Measurements from ENCODE around the gene EYA4.
A peak's percentile ranks its signal among the peaks of the same experiment; 100 is the strongest.

The EYA4 gene

GRCh38 chr6:133242637-133243585 is 1.8 kb downstream of the EYA4 start (continued):
- TF ChIP-seq, protein P1, sequence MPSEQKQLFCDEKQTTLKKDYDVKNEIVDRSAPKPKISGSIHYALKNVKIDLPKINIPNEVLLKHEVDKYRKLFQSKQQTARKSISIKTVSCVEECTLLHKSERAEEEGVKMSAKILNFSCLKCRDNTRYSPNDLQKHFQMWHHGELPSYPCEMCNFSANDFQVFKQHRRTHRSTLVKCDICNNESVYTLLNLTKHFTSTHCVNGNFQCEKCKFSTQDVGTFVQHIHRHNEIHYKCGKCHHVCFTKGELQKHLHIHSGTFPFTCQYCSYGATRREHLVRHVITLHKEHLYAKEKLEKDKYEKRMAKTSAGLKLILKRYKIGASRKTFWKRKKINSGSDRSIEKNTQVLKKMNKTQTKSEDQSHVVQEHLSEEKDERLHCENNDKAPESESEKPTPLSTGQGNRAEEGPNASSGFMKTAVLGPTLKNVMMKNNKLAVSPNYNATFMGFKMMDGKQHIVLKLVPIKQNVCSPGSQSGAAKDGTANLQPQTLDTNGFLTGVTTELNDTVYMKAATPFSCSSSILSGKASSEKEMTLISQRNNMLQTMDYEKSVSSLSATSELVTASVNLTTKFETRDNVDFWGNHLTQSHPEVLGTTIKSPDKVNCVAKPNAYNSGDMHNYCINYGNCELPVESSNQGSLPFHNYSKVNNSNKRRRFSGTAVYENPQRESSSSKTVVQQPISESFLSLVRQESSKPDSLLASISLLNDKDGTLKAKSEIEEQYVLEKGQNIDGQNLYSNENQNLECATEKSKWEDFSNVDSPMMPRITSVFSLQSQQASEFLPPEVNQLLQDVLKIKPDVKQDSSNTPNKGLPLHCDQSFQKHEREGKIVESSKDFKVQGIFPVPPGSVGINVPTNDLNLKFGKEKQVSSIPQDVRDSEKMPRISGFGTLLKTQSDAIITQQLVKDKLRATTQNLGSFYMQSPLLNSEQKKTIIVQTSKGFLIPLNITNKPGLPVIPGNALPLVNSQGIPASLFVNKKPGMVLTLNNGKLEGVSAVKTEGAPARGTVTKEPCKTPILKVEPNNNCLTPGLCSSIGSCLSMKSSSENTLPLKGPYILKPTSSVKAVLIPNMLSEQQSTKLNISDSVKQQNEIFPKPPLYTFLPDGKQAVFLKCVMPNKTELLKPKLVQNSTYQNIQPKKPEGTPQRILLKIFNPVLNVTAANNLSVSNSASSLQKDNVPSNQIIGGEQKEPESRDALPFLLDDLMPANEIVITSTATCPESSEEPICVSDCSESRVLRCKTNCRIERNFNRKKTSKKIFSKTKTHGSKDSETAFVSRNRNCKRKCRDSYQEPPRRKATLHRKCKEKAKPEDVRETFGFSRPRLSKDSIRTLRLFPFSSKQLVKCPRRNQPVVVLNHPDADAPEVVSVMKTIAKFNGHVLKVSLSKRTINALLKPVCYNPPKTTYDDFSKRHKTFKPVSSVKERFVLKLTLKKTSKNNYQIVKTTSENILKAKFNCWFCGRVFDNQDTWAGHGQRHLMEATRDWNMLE (tag by site-specific recombination; conservative IDR thresholded peaks at IDR 0.05; ENCODE audit: low read depth) = no peak
- TF ChIP-seq EGR2 (tag by site-specific recombination; IDR thresholded peaks at IDR 0.05; ENCODE audit: low read depth) (no peak), ZXDB (tag by site-specific recombination; IDR thresholded peaks at IDR 0.05) (peak; percentile 34; the same call in 1 of the 2 replicates), SP3 (tag by site-specific recombination; IDR thresholded peaks at IDR 0.05) (no peak), ZNF335 (tag by site-specific recombination; conservative IDR thresholded peaks at IDR 0.05) (no peak), GFI1B (tag by site-specific recombination; IDR thresholded peaks at IDR 0.05) (no peak), ZIC2 (tag by site-specific recombination; IDR thresholded peaks at IDR 0.05) (no peak), KLF16 (tag by site-specific recombination; IDR thresholded peaks at IDR 0.05) (peak; percentile 24; the same call in 1 of the 2 replicates), OSR2 (tag by site-specific recombination; IDR thresholded peaks at IDR 0.05) (peak; percentile 89), KLF17 (tag by site-specific recombination; IDR thresholded peaks at IDR 0.05) (no peak), ZNF791 (tag by site-specific recombination; IDR thresholded peaks at IDR 0.05) (no peak), GLIS1 (tag by site-specific recombination; IDR thresholded peaks at IDR 0.05) (no peak), ZNF645 (tag by site-specific recombination; IDR thresholded peaks at IDR 0.05) (no peak), FEZF1 (tag by site-specific recombination; IDR thresholded peaks at IDR 0.05) (peak; percentile 68), ZNF623 (tag by site-specific recombination; IDR thresholded peaks at IDR 0.05) (no peak), ZBTB11 (tag by site-specific recombination; conservative IDR thresholded peaks at IDR 0.05; ENCODE audit: low read depth) (no peak), ZNF426 (tag by site-specific recombination; IDR thresholded peaks at IDR 0.05) (no peak), ZNF664 (tag by site-specific recombination; IDR thresholded peaks at IDR 0.05) (no peak)
- TF ChIP-seq, protein P2, sequence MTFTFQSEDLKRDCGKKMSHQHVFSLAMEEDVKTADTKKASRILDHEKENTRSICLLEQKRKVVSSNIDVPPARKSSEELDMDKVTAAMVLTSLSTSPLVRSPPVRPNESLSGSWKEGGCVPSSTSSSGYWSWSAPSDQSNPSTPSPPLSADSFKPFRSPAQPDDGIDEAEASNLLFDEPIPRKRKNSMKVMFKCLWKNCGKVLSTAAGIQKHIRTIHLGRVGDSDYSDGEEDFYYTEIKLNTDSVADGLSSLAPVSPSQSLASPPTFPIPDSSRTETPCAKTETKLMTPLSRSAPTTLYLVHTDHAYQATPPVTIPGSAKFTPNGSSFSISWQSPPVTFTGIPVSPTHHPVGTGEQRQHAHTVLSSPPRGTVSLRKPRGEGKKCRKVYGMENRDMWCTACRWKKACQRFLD (tag by site-specific recombination; IDR thresholded peaks at IDR 0.05) = no peak
- TF ChIP-seq, protein P3, sequence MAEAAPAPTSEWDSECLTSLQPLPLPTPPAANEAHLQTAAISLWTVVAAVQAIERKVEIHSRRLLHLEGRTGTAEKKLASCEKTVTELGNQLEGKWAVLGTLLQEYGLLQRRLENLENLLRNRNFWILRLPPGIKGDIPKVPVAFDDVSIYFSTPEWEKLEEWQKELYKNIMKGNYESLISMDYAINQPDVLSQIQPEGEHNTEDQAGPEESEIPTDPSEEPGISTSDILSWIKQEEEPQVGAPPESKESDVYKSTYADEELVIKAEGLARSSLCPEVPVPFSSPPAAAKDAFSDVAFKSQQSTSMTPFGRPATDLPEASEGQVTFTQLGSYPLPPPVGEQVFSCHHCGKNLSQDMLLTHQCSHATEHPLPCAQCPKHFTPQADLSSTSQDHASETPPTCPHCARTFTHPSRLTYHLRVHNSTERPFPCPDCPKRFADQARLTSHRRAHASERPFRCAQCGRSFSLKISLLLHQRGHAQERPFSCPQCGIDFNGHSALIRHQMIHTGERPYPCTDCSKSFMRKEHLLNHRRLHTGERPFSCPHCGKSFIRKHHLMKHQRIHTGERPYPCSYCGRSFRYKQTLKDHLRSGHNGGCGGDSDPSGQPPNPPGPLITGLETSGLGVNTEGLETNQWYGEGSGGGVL (tag by site-specific recombination; IDR thresholded peaks at IDR 0.05) = peak; percentile 21; the same call in 1 of the 2 replicates
